CD4-positive, alpha-beta T cell treated with Interleukin-12 subunit alpha and Interleukin-12 subunit beta, for 1 hour (primary cell): Measurements from ENCODE around the gene CAMTA1.

Source experiments
- DNase-seq: peaks from one replicate; pipeline ENCODE4 v3.0.0-alpha.2; 2020

CAMTA1 gene

DNA sequence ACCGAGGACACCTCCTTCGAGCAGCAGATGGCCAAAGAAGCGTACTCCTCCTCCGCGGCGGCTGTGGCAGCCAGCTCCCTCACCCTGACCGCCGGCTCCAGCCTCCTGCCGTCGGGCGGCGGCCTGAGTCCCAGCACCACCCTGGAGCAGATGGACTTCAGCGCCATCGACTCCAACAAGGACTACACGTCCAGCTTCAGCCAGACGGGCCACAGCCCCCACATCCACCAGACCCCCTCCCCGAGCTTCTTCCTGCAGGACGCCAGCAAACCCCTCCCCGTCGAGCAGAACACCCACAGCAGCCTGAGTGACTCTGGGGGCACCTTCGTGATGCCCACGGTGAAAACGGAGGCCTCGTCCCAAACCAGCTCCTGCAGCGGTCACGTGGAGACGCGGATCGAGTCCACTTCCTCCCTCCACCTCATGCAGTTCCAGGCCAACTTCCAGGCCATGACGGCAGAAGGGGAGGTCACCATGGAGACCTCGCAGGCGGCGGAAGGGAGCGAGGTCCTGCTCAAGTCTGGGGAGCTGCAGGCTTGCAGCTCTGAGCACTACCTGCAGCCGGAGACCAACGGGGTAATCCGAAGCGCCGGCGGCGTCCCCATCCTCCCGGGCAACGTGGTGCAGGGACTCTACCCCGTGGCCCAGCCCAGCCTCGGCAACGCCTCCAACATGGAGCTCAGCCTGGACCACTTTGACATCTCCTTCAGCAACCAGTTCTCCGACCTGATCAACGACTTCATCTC, 879.1 kb downstream of the CAMTA1 start:
- no peak for DNase-seq

DNA sequence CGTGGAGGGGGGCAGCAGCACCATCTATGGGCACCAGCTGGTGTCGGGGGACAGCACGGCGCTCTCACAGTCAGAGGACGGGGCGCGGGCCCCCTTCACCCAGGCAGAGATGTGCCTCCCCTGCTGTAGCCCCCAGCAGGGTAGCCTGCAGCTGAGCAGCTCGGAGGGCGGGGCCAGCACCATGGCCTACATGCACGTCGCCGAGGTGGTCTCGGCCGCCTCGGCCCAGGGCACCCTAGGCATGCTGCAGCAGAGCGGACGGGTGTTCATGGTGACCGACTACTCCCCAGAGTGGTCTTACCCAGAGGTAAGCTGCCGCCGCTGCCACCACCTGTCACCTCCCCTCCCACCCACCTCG, 879.6 kb downstream of the CAMTA1 start:
- DNase-seq, result no peak

DNA sequence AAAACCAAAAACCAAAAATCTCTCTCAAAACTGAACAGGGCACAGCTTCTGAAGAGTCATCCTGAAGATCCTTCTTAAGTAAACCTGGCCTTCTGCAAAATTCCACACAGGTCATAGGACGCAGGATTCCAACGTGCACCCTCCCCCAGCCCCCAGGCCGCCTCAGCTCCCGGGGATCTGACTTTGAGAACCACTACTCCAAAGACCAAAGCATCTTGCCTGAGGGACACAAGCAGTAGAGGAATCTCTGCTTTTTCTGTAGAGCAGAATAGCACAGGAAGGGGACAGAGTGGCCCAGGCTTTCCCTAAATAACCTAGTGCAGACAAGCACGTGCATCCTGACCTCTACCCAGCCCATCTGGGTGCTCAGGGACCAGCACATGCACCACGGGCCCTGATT, 881.0 kb downstream of the CAMTA1 start:
- no peak for DNase-seq

DNA sequence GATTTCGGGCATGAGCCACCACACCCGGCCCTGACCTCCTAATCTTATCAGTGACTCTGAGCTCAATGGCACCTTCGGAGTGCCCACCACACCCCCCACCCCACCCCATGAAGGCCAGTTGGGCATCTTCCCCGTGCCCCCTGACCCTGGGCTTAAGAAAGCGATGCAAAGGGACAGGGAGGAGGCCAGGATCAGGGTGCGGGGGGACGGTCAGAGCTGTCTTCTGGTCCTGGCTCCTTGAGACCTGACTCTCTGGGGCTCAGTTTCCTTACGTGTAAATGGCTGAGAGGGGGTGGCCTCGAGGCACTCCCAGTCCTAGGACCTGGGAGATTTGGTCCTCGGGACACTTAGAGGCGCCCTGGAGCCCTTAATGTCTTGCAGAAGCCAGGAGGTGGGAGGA, 881.9 kb downstream of the CAMTA1 start:
- DNase-seq, result no peak

DNA sequence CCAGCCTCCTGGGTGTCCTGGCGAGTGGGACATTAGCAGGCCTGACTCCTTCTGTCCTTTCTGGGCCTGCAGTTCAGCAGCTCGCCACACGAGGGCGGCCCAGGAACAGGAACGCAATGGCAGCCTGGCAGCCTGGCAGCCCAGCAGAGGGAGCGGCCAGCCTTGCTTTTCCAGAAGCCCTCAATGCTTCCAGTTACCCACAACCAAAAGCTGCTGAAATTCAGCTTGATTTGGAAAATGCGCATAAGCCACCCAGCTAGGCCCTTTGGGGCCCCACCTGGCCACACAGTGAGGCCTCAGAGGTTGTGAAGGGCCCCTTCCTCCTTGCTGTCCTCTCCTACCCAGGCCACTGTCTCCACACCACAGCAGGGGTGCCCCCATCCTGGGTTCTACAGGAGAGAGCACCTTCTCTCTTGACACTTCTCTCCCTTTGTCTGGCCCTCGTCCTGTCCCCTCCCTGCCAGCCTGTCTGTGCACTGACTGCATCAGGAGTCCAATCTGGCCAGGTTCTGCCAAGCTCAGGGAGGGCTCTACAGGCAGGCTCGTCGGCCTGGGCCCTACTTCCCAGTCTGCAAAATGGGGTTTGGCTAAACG, 882.5 kb downstream of the CAMTA1 start:
- DNase-seq, result peak; percentile 82

DNA sequence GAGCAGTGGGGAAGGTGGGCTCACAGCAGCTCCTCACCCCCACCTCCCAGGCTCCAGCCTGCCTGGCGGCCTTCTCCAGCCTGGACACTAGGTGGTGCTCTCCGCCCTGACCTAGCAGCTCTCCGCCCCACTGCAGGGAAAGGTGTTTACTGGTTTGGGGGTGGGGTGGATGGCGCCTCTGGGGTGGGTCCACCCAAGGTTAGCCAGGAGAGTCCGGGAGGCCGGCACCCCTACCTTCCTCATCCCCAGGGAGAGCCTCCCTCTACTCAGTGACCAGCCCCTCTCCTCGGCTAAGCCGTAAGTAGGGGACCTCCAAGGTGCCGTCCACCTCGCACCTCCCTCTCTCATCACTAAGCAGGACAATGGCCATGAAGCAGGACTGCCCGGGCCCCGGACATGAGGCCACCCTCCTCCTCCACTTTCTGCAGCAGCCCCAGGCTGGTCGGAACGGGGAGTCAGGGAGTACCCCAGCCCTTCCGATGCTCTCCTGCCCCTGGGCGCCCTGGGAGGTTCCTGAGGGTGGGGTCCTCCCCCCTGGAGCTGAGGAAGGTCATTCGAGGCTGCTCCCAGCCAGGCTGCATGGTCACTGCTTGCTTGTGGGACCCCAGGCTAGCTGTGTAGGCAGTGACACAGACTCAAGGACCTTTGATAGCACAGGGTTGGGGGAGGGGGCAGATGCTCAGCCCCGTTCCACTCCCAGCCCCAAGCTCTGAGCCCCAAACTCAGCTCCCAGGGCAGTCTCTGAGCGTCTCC, 884.5 kb downstream of the CAMTA1 start:
- peak; percentile 63 for DNase-seq

DNA sequence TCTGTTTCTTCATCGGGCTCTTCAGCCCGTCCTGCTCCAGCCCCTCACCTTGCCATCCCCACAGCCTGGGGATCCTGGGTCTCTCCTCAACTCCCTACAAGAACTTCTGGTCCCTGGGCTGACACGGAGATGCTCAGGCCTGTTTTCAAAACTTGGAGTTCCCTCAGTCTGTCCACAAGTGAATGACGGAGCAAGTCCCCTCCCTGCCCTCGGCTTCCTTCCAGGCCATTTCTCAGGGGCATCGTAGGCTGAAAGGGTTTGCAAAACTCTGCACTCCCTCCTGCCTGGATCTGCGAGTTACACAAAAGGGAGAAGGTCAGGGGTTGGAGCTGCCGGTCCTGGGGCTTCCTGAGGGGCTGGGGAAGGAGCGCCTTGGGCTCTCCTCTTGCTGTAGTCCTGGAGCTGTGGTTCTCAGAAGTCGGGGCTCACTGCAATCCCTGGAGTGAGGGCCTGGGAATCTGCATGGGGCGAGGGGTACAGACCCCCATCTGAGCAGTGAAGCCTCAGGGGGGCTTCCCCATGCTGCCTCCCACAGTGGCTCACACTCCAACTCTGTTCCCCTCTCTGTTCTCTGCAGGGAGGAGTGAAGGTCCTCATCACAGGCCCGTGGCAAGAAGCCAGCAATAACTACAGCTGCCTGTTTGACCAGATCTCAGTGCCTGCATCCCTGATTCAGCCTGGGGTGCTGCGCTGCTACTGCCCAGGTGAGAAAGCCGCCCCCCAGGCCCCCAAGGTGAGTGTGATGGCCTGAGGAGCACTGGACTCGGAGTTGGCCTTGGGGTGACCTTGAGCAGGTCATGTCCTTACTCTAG, 885.3 kb downstream of the CAMTA1 start:
- no peak for DNase-seq

DNA sequence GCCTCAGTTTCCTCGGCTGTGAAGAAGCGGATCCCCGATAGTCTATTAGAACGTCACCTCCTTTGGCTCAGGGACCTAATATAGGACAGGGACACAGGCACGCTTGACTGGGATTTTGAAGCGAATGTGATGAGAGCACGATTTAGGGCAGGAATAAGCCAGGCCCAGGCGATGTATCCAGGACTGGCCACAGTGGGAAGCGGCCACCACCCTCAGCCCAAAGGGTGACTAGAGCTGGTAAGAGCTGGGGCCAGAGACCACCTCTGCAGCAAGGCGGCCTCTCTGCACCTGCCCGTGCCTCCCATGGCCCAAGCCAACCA, 885.9 kb downstream of the CAMTA1 start:
- DNase-seq, result no peak

DNA sequence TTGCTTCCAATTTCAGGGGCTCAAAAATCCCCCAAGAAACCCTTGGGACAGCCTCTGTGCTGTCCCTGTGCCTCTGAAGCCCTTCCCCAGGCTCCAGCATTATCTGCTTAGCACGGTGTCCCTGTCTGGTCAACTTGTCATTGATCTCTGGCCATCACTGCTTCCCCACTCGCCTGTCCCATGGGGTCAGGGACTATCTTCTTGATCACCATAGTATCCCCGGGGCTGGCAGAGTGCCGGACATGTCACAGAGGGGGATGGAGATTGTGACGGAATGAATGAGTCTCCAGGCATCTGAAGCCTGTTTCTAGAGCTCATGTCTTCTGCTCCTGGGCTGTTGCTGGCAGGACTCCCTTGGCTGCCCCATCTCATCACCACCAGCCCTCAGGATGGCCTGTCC, 886.4 kb downstream of the CAMTA1 start:
- DNase-seq, result no peak

DNA sequence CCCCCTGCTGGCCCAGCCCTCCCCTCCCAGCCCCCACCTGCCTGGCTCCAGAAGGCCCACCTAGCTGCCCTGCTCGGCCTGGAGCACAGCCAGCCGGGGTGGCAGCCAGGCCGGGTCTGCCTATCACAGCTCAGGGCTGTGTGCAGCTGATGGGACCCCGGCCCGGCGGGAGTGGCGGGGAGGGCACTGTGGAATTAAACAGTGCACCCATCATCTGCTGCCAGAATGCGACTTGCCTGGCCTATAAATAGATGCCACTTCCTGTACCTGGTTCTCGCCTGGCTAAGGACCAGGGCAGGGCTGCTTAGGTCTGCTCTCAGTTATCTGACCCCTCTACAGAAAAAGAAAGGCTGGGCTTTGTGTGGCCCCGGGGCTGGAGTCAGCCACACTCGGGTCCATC, 887.6 kb downstream of the CAMTA1 start:
- no peak for DNase-seq

DNA sequence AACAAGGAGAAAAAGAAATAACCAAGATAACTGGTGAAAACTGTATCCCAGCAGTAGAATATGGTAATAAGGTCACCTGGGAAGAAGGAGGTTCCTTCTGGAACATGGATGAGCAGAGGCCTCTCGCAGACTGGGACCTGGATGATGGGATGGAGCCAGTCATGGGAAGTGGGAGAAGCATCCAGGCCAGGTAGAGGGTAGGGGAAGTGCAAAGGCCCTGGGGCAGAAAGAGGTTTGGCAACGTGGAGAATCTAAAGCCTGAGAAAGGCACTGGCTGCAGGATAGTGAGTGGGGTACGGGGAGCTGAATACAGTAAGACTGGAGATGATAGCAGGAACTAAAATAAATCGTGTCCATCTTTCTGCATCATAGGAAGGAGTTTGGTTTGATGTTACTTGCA, 889.7 kb downstream of the CAMTA1 start:
- no peak for DNase-seq

DNA sequence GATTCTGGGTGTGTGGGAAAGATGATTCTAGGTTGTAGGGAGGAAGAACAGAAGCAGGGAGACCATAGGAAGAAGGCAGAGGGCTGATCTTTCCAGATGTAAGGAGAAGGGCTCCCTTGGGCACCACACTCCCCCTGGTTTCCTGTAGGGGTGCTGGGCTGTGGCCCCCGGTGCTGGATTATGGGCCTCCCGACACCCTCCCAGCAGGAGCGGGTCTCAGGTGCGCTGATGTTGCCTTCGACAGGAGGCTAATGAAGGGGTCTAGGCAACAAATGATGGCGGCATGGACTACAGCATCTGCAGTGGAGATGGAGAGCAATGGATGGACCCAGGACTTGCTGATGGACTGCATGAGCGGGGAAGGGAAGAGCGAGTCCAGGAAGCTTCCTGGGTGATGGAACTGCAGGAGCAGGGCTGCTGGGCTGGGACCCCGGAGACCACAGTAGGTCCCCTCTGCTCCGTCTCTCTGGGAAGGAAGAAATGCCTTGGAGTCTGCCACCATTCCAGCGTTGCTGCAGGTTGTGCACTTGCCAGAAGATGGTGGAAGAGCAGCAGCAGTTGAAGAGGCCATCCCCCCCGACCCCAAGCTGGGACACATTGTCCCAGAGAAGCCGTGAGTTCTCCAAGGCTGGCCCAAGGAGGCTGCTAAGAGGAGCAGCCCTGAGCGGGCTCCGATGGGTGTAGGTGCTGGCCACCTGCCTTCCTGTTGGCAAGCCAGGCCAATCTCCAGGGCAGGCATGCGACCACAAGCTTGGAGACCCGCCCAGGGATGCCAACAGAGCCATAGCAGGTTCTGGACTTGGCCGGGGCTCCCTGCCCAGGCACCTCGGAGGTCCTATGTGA, 890.4 kb downstream of the CAMTA1 start:
- DNase-seq, result no peak

DNA sequence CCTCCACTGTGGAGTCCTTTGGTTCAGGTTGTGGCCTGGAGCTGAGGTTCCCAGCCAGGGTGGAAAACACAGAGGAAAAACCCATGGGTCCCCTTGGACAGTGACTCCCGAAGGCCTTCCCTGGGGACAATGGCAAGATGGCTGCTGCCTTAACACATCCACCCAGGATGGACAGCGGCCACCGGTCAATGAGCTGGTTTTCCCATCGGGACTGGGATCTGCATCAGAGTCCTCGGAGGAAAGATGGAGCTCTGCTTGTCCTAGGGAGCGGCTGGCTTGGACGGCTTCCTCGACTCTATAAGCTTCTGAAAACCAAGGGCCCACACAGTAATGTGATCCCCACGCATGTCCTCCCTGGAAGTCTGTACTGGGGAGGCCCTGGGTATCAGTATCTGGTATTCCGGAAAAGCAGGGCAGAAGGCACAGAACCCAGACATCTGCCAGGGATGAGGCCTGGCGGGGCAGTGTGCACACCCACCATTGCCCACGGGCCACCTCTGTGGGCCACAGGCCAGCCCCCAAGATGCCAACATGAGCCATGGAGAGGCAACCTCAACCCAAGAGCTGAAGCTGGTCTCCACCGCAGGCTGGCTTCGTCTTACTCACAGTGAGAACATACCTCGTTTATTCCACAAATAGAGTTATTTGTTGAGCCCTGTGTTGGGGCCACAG, 891.2 kb downstream of the CAMTA1 start:
- DNase-seq, result no peak

DNA sequence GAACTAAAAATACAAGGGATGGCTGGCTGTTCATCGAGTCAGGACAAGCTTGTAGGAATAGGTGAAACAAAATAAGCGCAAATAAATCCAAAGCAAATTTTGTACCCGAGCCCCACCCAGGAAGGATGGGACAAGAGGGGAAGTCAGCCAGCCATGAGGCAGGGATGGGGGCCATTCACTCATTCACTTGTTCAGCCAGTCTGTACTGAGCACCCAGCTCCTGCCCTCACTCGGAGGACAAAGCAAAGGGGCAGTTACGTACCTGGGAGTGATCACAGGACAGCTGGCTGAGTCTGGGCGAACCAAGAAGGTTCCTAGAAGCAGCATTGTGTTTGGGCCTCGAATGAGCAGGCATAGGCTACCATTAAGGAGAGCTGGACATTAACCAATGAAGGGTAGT, 891.9 kb downstream of the CAMTA1 start:
- DNase-seq, result no peak

DNA sequence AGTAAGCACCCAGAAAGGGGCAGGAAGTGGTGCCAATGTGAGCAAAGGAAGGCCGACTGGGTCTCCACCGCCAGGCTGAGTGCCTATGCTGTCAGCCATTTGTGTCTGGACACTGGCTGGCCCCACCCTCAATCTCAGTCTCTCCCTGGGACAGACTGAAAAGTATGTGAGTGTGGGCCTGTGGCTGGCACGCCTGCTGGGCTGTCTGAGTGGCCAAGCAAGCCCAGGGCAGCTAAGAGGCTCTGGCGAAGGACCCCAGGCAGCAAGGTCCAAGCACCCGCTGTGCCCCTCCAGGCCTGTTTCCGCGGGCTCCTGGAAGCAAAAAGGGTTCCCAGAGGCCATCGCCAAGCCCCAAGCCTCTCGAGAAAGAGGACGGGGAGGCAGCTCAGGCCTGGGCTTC, 892.6 kb downstream of the CAMTA1 start:
- no peak for DNase-seq

DNA sequence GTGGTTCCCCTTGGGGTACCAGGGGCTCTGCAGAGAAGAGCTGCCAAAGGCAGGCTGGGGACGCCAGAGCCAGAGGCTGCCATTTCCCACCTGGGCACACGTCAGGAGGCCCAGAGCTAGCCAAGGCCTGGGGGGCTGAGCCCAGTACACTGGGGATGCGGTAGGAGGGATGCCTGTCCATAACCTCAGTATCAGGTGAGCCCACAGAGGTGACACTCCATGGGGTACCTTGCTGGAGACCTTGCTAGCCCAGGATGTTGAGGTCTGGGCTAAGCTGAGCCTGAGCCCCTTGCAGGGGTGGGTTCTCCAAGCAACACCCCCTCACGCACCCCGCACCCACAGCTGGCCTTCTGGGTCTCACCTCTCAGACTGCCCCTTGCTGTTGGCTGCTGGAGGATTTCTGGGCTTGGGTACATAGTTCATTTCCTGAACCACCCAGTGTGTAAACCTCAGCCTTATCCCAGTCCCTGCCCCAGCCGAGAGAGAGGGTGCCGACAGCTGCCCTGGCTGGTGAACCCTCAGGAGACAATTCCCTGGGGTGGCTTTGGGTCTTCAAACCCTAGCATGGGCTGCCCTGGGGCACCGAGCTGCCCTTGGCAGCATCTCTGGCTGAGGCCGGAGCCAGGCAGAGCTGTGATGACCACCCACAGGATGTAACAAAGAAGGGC, 893.4 kb downstream of the CAMTA1 start:
- no peak for DNase-seq

DNA sequence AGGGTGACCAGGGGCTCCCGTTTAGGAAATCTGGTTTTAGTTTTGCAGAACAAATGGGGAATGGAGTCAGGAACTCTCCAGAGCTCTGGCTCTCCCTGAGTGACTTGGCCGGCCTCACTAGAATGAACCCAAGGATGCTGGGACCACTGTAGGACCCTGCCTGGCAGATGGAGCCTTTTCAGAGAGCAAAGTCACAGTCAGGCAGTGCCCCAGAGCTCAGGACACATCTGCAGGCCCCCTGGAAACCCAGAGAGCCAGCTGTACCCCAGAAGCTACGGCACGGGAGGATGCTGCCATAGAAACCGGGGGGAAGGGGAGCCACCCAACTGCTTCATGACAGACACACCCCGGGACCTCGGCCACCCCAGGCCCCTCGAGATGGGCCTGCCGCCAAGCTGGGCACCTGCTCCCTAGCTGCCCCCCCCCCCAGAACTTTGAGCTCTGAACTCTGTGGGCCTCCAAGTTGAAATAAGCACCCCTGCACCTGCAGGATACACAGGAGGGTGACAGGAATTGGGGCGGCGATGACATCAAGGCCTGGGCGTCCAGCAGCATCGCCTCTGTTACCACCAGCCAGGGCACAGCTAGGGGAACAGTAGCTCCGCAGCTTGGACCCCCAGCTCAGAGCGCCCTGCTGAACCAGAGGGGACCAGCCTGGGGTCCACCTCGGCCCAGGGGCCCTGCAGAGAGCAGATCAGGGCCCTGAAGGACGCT, 894.1 kb downstream of the CAMTA1 start:
- no peak for DNase-seq

DNA sequence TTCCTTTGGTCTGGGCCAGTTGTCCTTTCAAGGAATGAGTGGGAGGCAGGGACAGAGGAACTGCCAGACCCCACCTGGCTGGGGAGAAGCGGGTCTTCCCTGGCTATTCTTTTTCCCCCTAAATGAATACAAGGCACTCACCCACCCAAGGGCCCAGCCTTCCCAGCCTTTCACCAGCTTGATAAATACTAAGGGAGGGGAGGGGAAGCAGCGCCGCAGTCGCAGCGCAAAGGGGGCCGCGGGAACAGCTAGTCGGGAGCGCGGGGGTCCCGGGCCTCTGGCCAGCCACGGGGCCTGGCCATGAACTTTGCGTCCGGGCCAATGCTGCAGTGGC, 894.6 kb downstream of the CAMTA1 start:
- no peak for DNase-seq

DNA sequence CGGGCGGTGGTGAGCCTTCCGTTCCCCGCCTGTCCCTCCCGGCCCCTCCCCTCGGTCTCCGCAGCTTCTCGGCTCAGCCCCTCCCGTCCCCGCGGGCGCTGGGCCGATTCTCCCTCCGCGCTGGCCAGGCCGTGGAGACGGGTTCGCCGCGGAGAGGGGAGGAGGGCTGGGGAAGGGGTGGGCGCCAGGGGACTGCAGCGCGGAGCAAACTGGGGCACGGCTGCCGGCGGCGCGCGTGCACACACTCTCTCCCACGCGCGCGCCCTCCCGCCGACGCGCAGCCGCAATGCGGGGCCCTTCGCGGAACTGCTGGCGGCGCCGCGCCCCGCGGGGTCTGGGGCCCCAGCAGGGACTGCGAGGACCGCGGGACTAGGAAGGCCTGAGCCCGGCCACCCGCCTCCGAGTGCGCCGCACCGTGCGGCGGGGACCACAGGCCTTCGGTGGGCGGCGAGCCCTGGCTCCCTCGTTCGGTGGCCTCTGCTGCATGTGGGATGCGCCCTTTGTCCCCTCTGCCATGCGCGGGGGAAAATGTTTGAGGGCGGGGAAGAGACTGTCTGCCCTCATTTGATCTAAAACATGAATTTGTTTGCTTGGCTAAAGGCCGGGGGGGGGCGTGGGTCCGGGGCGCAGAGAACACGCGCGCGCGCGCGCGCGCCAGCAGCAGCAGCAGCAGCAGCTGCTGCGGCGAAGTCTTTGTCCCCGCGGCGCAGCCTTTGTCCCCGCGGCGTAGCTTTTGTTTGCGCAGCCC, 895.1 kb downstream of the CAMTA1 start:
- peak; percentile 59 for DNase-seq

DNA sequence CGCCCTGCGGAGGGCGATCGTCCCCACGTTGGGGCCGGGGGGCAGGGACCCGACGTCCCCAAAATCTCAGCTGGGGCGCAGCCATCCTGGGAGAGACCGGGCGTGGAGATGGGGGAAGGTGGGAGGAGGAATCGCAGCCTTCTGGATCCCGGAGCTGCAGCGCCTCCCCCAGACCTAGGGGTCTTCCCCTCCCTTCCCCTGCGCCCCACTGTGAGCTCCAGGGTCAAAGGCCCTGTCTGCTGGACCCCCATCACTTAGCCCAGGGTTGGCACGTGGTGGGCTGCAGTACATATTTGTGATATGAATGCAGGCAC, 895.7 kb downstream of the CAMTA1 start:
- no peak for DNase-seq
